Measurements from ENCODE around the gene APOBEC3A.
"Not testable (repeated sequence)": the region's sequence is repeated elsewhere in the genome, so short reads cannot be mapped to it uniquely, and the experiment has no call there.

The APOBEC3A gene

DNA sequence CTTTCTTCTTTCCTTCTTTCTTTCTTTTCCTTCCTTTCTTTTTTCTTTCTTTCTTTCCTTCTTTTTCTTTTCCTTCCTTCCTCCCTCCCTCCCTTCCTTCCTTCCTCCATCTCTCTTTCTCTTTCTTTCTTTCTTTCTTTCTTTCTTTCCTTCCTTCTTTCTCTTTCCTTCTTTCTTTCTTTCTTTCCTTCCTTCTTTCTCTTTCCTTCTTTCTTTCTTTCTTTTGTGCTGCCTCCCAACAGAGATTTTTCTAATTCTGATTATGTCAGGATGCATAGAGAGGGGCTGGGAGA, 1.2 kb downstream of the APOBEC3A start:
- not testable (repeated sequence) for DNase-seq (ENCODE audit: low read depth)

DNA sequence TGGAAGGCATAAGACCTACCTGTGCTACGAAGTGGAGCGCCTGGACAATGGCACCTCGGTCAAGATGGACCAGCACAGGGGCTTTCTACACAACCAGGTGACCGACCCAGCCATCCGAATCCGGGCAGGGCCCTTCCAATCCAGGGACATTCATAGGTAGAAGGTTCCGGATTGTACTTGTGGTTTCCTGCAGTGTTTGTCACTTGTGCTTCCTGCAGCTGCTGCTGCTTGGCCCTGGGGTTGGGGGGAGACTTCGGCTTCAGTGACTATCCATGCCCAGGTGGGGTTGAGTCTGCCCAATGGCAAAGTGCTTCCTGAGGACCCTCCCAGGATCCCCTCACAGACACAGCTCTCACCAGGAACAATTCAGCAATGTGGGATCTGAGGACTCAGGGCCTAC, 2.2 kb downstream of the APOBEC3A start:
- no peak for DNase-seq (ENCODE audit: low read depth)

DNA sequence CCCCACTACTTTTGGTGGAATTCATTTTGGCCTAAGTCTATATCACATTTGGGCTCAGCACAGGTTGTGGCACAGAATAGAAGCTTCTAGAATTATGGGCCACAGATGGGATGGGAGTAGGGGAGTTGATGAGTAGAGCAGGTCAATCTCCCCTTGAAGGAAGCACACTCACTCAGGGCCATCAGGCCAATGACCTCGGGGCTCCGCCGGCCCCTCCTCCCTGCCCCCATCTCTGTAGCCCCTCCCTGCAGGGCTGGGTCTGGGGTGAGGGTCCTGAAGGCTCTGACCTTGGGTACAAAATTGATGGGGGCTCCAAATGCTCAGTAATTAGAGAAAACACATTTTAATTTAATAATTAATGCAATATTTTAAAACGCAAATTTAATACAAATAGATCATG, 3.3 kb downstream of the APOBEC3A start:
- not testable (repeated sequence) for DNase-seq (ENCODE audit: low read depth)

- DNase-seq (ENCODE audit: low read depth): not testable (repeated sequence)
Observed at GRCh38 chr22:38963291-38963738, 5.9 kb downstream of the APOBEC3A start.

DNA sequence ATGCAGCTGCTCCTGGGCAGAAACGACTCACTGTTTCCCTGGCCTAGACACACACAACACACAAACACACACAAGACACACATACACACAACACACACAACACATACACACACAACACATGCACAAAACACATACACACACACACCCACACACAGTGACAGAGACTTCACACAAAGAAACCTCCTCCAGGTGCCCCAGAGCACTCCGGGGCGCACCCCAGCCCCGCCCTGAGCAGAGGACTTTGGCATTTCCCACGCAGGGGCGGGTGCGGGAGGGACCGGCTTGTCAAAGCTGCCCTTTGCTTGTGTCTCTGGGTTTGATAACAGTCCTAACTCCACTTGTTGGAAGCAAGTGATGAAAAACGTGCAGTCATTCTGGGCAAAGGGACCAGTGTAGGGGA, 6.5 kb downstream of the APOBEC3A start:
- DNase-seq (ENCODE audit: low read depth): no peak

GRCh38 chr22:38964306-38964705, 6.9 kb downstream of the APOBEC3A start:
- no peak for DNase-seq (ENCODE audit: low read depth)

GRCh38 chr22:38964989-38965388, 7.6 kb downstream of the APOBEC3A start:
- DNase-seq (ENCODE audit: low read depth): no peak

- no peak for DNase-seq (ENCODE audit: low read depth)
Observed at GRCh38 chr22:38965614-38966379, 8.4 kb downstream of the APOBEC3A start.

- DNase-seq (ENCODE audit: low read depth): no peak
Observed at GRCh38 chr22:38966380-38966702, 8.9 kb downstream of the APOBEC3A start.

GRCh38 chr22:38966942-38967341, 9.5 kb downstream of the APOBEC3A start:
- no peak for DNase-seq (ENCODE audit: low read depth)

DNA sequence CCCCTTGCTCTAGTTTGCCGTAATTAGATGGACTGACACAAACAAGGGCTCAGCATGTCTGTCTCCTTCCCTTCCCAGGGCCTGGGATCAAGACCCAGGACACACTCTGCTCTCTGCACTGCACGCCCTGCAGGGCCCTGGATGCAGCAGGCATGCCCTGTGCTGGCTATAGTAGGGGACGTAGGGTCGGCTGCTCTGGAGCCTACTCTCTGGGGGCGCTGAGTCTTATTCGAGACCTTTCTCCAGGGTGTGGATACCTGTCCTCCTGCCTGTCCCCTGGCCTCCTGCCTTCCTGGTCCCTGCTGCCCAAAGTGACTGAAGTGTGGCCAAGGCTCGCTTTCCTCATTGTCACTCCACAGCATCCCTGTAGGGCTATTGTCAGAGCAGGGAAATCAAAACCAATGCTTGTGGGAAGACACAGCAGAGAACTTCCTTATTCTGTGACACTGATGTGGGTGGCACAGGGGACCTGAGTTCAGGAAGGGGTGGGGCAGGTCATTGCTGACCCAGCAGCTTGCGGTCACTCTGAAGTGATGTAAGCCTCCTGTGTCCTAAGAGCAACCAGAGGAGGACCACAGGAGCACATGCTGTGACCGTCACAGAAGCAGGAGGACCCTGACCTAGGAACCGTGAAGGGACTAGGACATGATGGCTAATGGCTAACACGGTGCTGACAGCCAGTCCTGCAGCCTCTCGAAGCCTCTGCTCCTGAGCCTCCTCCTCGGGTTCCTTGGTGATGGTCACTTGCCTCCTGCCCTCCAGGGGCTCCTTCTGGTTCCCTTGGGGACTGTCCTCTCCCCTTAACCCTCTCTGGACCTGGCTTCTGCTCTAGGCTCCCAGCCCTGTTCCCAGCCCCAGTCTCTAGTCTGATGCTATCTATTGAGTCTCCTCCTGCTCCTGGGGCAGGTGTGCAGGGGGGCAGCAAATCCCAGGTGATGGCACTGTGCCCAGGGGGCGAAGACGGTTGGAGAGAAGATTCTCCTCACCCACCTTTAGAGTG, 10.3 kb downstream of the APOBEC3A start:
- DNase-seq (ENCODE audit: low read depth): no peak

DNA sequence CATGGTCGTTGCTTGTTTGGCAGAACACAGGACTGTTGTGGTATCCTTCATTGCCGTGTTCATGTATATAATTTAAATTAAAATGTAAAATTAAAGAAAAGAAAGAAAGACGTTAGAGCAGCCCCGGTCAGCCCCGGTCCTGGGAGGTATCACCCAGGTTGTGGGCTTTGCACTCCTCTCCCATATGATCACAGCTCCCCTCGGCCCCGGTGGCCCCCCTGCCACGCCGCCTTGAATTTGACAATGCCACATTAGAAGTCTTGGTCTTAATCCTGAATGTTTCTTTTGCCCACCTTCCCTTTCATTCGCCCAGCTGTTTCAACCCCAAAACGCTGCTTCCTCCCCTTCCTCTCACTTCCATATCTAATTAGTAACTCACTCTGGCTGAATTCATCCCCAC, 11.4 kb downstream of the APOBEC3A start:
- no peak for DNase-seq (ENCODE audit: low read depth)

- no peak for DNase-seq (ENCODE audit: low read depth)
Observed at GRCh38 chr22:38970551-38970950, 13.1 kb downstream of the APOBEC3A start.

- DNase-seq (ENCODE audit: low read depth): no peak
Observed at GRCh38 chr22:38971202-38971601, 13.8 kb downstream of the APOBEC3A start.

DNA sequence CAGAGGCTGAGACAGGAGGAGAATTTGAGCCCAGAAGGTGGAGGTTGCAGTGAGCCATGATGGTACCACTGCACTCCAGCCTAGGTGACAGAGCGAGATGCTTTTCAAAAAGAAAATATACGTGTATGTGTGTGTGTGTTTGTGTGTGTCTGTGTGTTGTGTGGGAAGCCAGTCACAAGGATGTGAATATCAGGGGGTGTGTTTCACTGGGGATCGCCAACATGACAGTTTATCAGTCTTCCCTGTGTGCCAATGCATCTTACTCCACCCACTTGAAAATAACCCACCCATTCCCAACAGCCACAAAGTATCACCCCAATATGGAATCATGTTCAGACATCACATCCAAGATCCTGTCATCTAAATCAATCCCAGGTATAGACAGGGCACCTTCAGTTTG, 14.4 kb downstream of the APOBEC3A start:
- no peak for DNase-seq (ENCODE audit: low read depth)

- no peak for DNase-seq (ENCODE audit: low read depth)
Observed at GRCh38 chr22:38972558-38972957, 15.1 kb downstream of the APOBEC3A start.

DNA sequence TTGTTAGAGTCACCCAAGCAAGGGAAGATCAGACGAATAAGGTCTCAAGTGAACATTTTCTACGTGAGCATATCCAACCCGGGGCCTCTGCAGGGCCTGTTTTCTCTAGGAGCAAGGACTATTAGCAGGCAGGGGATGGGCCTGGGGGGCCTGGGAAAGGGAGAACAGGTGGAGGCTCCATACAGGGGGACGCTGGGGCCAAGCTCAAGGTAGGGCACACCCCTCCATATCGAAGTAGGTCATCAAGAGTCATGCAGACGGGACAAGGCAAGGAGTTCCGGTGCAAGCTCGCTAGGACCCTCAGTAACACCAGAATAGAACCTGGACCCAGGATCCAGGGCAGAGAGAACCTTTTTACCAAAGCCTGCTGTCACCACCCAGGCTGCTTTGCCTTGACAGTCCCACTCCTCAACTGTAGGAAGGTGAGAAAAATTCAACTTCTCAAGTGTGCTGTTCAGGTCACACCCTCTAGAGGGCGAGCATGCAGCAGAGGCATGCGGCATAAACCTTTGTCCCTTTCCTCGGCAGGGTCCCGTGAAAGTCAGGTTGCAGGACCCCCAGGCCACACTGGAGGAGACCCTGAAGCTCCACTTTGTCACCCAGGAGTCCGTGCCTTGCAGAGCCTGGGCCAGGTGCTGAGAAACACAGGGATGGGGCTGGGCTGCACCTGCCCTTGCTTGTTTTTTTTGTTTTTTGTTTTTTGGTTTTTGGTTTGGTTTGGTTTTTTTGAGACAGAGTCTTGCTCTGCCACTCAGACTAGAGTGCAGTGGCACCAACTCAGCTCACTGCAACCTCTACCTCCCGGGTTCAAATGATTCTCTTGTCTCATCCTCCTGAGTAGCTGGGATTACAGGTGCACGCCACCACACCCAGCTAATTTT, 16.1 kb downstream of the APOBEC3A start:
- peak; percentile 40 for DNase-seq (ENCODE audit: low read depth)

DNA sequence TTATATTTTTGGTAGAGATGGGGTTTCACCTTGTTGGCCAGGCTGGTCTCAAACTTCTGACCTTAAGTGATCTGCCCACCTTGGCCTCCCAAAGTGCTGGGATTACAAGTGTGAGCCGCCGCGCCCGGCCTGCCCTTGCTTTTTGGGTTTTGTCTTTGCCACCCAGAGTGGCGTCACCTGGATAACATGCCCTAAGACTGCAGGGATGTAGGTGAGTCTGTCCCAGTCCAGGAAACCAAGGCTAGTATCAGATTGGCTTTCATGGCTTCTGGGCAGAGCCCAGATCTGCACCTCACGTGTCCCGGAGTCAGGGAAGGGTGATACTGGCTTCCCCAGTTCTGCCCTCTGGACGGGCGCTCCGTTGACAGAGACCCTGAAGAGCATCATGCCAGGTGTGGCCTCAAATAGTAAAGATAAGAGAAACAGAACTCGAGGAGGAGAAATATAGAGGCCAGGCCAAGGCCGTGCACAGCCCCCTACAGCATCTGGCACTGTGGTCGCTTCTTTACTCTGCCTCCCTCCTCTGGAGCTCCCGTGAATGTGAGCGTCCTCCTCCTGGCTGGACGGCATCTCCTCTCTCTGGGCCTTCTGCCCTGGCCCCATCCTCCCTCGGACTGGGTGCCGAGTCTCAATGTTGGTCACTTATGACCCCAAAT, 16.9 kb downstream of the APOBEC3A start:
- DNase-seq (ENCODE audit: low read depth): no peak

GRCh38 chr22:38974826-38975175, 17.4 kb downstream of the APOBEC3A start:
- no peak for DNase-seq (ENCODE audit: low read depth)

DNA sequence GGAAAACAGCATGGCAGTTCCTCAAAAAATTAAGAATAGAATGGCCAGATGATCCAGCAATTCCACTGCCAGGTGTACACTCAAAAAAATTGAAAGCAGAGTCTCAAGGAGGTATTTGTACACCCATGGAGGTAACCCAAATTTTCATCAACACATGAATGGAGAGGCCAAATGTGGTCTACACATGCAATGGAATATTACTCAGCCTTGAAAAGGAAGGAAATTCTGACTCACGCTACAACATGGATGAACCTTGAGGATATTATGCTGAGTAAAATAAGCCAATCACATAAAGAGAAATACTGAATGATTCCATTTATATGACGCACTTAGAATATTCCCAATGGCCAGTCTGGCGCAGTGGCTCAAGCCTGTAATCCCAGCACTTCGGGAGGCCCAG, 19.9 kb downstream of the APOBEC3A start:
- not testable (repeated sequence) for DNase-seq (ENCODE audit: low read depth)

DNA sequence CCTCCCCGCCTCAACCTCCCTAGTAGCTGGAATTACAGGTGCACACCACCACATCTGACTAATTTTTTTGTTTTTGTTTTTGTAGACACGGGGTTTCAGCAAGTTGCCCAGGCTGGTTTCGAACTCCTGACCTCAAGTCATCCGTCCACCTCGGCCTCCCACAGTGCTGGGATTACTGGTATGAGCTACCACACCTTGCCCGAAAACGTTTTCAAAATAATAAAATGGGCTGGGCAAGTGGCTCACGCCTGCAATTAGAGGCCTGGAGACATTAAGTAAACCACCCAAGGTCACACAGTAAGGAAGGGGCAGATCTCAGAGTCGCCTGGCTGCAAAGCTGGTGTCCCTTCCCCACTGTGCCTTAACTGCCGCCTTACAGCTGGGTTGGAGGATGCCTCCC, 23.2 kb downstream of the APOBEC3A start:
- DNase-seq (ENCODE audit: low read depth): not testable (repeated sequence)
